Endometrial microvascular endothelial cells (primary cell): ENCODE results near the gene DHX34. TPM values are rescaled to one million over a fixed set of nuclear protein-coding genes. Genes with fewer than 3 reads are reported as not detected.
"Not testable (repeated sequence)": the region's sequence is repeated elsewhere in the genome, so short reads cannot be mapped to it uniquely, and the experiment has no call there.

Experiments used
- in situ Hi-C: cut with HindIII; loops from 2 replicates; pipeline ENCODE4 v1.10.0; 2017; ENCODE audit warnings: low sequenced_read_pairs, low pct_unique_long_range_greater_than_20kb; ENCODE audit errors: inconsistent ontology term
- total RNA-seq: library from RNA; depleted of rRNA; stranded (reverse); fragments of >200 nt; gene quantifications from one replicate; pipeline ENCODE4 v1.2.3, GENCODE V29; 2015; ENCODE audit errors: inconsistent ontology term

The DHX34 gene
- total RNA-seq, 1 donor from 2014 or later, result 20.0 TPM

- in situ Hi-C loops, result no loop called here
These were observed 27.1 kb upstream of the DHX34 start for GRCh38 chr19:47322058-47322457.

GRCh38 chr19:47323409-47323808 lies 25.7 kb upstream of the DHX34 start:
- in situ Hi-C loops, result no loop called here

GRCh38 chr19:47323872-47324271 lies 25.2 kb upstream of the DHX34 start:
- in situ Hi-C loops, result no loop called here

GRCh38 chr19:47324502-47324901 lies 24.6 kb upstream of the DHX34 start:
- in situ Hi-C loops, result no loop called here

- in situ Hi-C loops, result no loop called here
These were observed 18.6 kb upstream of the DHX34 start for GRCh38 chr19:47330466-47330869.

- in situ Hi-C loops, result no loop called here
These were observed 17.6 kb upstream of the DHX34 start for GRCh38 chr19:47331490-47331889.

- in situ Hi-C loops, result no loop called here
These were observed 17.1 kb upstream of the DHX34 start, which contains the start of gene C5AR2 for GRCh38 chr19:47331931-47332547. Gene C5AR2 (plus strand): TSS chr19:47332175. CDS start chr19:47340800, 8,625 bp downstream.

- in situ Hi-C loops, result not testable (repeated sequence)
These were observed 12.1 kb upstream of the DHX34 start for GRCh38 chr19:47336765-47337718.

GRCh38 chr19:47339196-47339880 lies 9.8 kb upstream of the DHX34 start:
- in situ Hi-C loops, result no loop called here

- in situ Hi-C loops, result no loop called here
These were observed 8.5 kb upstream of the DHX34 start for GRCh38 chr19:47340477-47341208.

GRCh38 chr19:47341734-47342133 lies 7.4 kb upstream of the DHX34 start:
- in situ Hi-C loops, result no loop called here

GRCh38 chr19:47343194-47343802 lies 5.8 kb upstream of the DHX34 start:
- in situ Hi-C loops, result no loop called here

- in situ Hi-C loops, result no loop called here
These were observed 4.7 kb upstream of the DHX34 start for GRCh38 chr19:47344425-47344824.

GRCh38 chr19:47346024-47346423 lies 3.1 kb upstream of the DHX34 start:
- in situ Hi-C loops, result not testable (repeated sequence)

- in situ Hi-C loops, result no loop called here
These were observed 1.5 kb downstream of the DHX34 start for GRCh38 chr19:47350630-47351029.

- in situ Hi-C loops, result no loop called here
These were observed 2.4 kb downstream of the DHX34 start for GRCh38 chr19:47351548-47351947.

- in situ Hi-C loops, result no loop called here
These were observed 3.0 kb downstream of the DHX34 start for GRCh38 chr19:47352095-47352494.

GRCh38 chr19:47353307-47353712 lies 4.2 kb downstream of the DHX34 start:
- in situ Hi-C loops, result no loop called here
